ENCODE data around the gene BICRA. TPM values are rescaled to one million over a fixed set of nuclear protein-coding genes. Genes with fewer than 3 reads are reported as not detected.

BICRA gene
- total and polyA plus RNA-seq, 9 of the 15 experiments (the other 6 are each of a cell fraction or from before 2014, with no cell fraction given): 0.01 to 8.8 (median 1.2) TPM

DNA sequence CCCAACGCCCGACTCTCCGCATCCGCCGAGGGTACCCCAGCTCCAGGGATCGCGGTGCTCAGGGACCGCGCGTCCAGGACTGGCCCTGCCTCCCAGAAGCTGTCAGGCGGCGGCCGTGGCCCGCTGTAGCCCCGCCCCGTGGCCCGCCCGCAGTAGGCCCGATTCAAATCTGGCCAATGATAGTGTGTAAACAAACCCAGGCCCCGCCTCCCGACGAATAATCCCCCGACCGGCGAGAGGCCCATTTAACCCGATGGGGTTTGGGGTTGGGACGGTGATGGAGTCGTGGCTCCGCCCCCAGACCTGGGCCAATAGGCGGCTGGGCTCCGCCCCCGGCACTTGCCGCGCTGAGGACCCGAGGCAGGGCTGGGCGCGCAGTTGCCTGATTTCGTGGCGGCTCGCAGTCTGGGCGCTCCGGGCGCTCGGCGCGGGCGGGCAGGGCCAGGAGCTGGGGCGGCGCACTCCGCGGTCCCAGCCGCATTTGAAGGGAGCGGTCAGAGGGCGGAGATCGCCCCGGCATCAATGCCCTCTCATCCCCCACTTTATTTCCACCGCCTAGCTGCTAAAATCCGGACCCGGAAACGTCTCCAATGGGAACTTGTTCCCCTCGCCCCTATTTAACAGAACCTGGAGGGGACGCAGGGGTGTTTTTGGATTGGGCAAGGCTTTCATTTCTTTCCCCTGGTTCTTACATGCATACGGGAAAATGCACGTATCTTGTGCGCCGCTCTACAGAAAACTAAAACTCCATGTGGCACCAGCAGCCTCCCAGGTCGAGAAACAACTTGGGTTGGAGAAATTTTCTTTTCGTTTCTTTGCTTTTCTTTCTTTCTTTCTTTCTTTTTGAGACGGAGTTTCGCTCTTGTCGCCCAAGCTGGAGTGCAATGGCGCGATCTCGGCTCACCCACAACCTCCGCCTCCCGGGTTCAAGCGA, 8.4 kb upstream of the BICRA start (continued):
- TF ChIP-seq ZEB2 (IDR thresholded peaks at IDR 0.05) (no peak), CBX5 (IDR thresholded peaks at IDR 0.05; ENCODE audit: borderline replicate concordance, low read depth) (0 out of 2 replicates have a peak, but pooled peaks have one; percentile 51), NCOA6 (IDR thresholded peaks at IDR 0.05) (no peak), NR1H2 (CRISPR knock-in tag; IDR thresholded peaks at IDR 0.05) (no peak), EWSR1 (IDR thresholded peaks at IDR 0.05; ENCODE audit: borderline replicate concordance, low read depth, partially characterized antibody) (no peak), RFX7 (CRISPR knock-in tag; IDR thresholded peaks at IDR 0.05) (no peak), ZNF717 (CRISPR knock-in tag; IDR thresholded peaks at IDR 0.05) (no peak), NR2C1 (IDR thresholded peaks at IDR 0.05) (no peak), NR2C1 (tag; IDR thresholded peaks at IDR 0.05) (no peak), HNRNPUL1 (IDR thresholded peaks at IDR 0.05; ENCODE audit: low read length) (no peak), ILF3 (IDR thresholded peaks at IDR 0.05; ENCODE audit: borderline replicate concordance) (no peak; the same call in 1 of the 2 replicates), DMBX1 (CRISPR knock-in tag; IDR thresholded peaks at IDR 0.05; ENCODE audit: borderline replicate concordance) (no peak), NCOA4 (IDR thresholded peaks at IDR 0.05; ENCODE audit: partially characterized antibody) (no peak), TEAD4 (IDR thresholded peaks at IDR 0.05; ENCODE audit: low read length) (no peak), TEAD4 (CRISPR knock-in tag; IDR thresholded peaks at IDR 0.05; ENCODE audit: borderline replicate concordance) (no peak), KLF10 (CRISPR knock-in tag; IDR thresholded peaks at IDR 0.05) (no peak)
- TF ChIP-seq, protein P1, sequence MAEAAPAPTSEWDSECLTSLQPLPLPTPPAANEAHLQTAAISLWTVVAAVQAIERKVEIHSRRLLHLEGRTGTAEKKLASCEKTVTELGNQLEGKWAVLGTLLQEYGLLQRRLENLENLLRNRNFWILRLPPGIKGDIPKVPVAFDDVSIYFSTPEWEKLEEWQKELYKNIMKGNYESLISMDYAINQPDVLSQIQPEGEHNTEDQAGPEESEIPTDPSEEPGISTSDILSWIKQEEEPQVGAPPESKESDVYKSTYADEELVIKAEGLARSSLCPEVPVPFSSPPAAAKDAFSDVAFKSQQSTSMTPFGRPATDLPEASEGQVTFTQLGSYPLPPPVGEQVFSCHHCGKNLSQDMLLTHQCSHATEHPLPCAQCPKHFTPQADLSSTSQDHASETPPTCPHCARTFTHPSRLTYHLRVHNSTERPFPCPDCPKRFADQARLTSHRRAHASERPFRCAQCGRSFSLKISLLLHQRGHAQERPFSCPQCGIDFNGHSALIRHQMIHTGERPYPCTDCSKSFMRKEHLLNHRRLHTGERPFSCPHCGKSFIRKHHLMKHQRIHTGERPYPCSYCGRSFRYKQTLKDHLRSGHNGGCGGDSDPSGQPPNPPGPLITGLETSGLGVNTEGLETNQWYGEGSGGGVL (CRISPR knock-in tag; IDR thresholded peaks at IDR 0.05): no peak
- TF ChIP-seq, protein P2, sequence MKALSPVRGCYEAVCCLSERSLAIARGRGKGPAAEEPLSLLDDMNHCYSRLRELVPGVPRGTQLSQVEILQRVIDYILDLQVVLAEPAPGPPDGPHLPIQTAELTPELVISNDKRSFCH (CRISPR knock-in tag; IDR thresholded peaks at IDR 0.05): no peak
- TF ChIP-seq, protein P2 (tag; IDR thresholded peaks at IDR 0.05): 0 out of 2 replicates have a peak, but pooled peaks have one; percentile 21

Data from K562 (cell line).